Activated CD4-positive, alpha-beta T cell treated with anti-CD3 and anti-CD28 coated beads, Interleukin-2, Interleukin-6, amounts not matched to agents 100 ng/mL and 50 ng/mL, durations not matched to agents 16 hours and 8 hours (primary cell): ENCODE data around the gene TKTL1.
"Not testable (repeated sequence)": the region's sequence is repeated elsewhere in the genome, so short reads cannot be mapped to it uniquely, and the experiment has no call there.

Experiments
- DNase-seq: peaks from one replicate; pipeline ENCODE4 v3.0.0-alpha.2; 2020

The TKTL1 gene

DNA sequence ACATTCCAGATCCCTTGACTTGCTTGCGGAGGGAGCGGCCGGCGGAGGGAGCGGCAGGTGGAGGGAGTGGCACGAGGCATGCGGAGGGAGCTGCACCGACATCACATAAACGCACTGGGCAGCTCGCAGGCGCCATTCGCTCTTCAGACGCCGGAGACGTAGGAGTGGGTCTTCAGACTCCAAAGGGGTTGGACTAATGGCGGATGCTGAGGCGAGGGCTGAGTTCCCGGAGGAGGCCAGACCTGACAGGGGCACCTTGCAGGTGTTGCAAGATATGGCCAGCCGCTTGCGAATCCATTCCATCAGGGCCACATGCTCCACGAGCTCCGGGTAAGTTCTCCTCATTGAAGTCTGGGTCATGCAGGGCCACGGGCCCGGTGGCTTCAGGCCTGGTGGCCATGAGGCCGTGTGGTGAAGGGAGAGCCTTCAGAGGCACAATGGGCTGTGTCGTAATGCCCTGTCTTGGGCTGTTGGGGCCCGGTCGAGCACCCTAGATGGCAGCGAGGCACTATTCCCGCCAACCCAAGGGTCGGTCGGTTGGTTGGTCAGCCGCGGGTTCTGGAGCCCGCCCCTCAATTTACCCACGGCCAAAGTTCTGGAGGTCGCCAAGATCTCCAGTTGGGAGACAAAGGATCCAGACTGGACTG lies at the start of gene TKTL1:
Gene TKTL1, plus strand, starts transcription at position 132 of the 647 bp plus-strand sequence. Its CDS starts 65 bp downstream, at position 197.
- DNase-seq = no peak

GRCh38 chrX:154247377-154248045 lies 48.1 kb upstream of the TKTL1 start:
- DNase-seq = not testable (repeated sequence)

GRCh38 chrX:154248076-154248475 lies 47.5 kb upstream of the TKTL1 start:
- not testable (repeated sequence) for DNase-seq

DNA sequence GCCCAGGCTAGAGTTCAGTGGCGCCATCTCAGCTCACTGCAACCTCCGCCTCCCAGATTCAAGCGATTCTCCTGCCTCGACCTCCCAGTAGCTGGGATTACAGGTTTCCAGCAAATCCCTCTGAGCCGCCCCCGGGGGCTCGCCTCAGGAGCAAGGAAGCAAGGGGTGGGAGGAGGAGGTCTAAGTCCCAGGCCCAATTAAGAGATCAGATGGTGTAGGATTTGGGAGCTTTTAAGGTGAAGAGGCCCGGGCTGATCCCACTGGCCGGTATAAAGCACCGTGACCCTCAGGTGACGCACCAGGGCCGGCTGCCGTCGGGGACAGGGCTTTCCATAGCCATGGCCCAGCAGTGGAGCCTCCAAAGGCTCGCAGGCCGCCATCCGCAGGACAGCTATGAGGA lies 38.3 kb upstream of the TKTL1 start, which contains the start of gene OPN1MW3:
Gene OPN1MW3, plus strand, starts transcription at position 301 of the 400 bp plus-strand sequence. Its CDS starts 38 bp downstream, at position 339.
- DNase-seq = not testable (repeated sequence)

DNA sequence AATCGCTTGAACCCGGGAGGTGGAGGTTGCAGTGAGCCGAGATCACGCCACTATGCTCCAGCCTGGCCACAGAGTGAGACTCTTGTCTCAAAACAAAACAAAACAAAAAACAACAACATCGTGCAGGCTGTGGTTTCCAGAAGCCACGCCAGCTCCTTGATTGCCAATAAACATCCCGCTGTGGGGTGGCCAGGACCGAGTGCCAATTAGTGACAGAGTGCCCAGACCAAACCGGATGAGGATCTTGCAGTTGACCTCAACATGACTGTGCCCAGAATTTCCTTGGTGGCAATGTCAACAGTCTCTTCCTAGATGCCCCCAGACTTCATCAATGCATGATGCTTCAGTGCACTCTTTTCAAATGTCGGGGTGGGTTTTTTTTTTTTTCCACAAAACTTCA lies 36.9 kb upstream of the TKTL1 start:
- not testable (repeated sequence) for DNase-seq

- DNase-seq = not testable (repeated sequence)
These were observed 32.5 kb upstream of the TKTL1 start for GRCh38 chrX:154263072-154263471.

DNA sequence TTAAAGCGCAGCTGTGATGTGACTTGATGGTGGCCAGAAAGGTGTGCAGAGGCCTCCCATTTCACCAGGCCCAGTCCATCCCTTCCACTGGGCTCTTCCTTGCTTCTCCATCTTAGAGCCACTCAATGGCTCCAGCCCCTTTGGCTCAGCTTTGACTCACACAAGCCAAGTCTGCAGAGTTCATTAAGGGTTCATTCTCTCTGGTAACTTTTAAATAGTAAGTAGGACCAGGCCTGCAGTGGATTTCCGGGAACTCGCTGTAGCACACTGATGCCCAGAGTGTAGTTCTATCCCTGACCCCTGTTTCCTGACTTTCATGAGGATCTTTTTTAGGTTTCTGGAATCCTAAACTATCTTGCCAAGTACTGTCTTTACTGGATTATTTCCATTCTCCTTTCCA lies 26.4 kb upstream of the TKTL1 start:
- not testable (repeated sequence) for DNase-seq

- DNase-seq = not testable (repeated sequence)
These were observed 10.9 kb upstream of the TKTL1 start for GRCh38 chrX:154284489-154285338.

- not testable (repeated sequence) for DNase-seq
These were observed 9.2 kb upstream of the TKTL1 start for GRCh38 chrX:154286406-154286805.

DNA sequence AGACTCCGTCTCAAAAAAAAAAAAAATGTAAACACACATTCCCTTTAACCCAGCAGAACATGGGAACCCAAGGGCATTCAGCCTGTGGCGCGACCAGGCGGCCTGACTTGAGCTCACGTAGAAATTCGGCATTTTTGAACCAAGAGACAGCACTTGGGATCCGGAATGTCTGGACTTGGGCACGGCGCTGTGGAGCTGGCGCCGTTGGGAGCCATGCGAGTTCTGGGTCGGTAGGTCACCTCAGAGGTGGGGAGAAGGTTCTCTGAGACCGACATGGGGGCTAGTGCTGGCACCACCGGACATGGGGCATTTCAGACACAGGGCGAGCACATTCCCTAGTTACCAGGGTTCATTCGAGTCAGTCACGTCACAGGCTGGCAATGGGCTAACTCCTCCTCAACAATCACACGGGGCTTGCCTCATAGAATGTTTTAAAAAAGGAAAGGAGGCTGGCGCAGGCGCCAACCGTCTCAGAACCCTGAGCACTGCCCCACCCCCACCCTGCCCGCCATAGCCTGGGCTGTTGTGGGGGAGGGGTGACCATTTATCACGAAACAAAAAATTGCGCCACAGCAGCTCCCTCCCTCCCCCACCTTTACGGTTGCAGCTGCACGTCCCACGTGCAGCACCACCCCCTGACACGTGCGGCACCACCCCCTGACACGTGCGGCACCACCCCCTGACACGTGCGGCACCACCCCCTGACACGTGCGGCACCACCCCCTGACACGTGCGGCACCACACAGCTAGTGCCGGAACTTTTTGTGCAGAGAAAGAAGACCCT lies 612 bp upstream of the TKTL1 start, which contains the start of gene TEX28:
Gene TEX28, minus strand, starts transcription at position 334 of the 784 bp plus-strand sequence. CDS start 3,007 bp downstream, outside the sequence.
- no peak for DNase-seq

DNA sequence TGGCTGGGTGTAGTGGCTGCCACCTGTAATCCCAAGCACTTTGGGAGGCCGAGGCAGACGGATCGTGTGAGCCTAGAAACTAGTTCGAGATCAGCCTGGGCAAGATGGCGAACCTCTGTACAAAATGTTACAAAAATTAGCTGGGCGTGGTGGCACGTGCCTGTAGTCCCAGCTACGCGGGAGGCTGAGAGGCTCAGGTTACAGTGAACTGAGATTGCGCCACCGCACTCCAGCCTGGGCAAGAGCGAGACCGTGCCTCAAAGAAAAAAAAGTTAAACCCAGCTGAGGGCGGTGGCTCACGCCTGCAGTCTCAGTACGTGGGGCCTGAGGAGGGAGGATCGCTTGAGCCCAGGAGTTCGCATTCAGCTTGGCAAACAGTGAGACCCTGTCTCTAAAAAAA lies 1.1 kb downstream of the TKTL1 start:
- no peak for DNase-seq

GRCh38 chrX:154298312-154298711 lies 2.7 kb downstream of the TKTL1 start:
- no peak for DNase-seq

GRCh38 chrX:154300816-154301215 lies 5.2 kb downstream of the TKTL1 start:
- DNase-seq = no peak

GRCh38 chrX:154302998-154303397 lies 7.4 kb downstream of the TKTL1 start:
- DNase-seq = not testable (repeated sequence)

- DNase-seq = no peak
These were observed 7.9 kb downstream of the TKTL1 start for GRCh38 chrX:154303476-154303875.

DNA sequence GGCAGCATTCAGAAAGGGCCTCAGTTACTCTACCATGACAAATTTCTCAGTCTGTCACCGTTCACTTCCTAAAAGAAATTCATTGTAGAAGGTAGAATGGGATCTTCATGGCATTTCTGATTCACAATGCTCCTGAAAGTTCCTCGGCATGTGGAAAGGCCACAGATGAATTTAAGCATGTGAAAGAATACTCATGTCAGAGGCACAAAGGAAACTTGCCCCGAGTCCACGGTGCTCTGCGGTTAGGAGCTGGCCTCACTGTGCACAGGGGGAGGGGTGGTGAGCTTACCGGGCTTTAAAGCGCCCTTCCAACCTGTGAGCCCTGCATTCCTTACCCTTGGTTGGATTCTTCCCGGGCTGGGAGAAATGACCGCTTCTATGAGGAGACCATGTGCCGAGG lies 9.3 kb downstream of the TKTL1 start:
- no peak for DNase-seq

DNA sequence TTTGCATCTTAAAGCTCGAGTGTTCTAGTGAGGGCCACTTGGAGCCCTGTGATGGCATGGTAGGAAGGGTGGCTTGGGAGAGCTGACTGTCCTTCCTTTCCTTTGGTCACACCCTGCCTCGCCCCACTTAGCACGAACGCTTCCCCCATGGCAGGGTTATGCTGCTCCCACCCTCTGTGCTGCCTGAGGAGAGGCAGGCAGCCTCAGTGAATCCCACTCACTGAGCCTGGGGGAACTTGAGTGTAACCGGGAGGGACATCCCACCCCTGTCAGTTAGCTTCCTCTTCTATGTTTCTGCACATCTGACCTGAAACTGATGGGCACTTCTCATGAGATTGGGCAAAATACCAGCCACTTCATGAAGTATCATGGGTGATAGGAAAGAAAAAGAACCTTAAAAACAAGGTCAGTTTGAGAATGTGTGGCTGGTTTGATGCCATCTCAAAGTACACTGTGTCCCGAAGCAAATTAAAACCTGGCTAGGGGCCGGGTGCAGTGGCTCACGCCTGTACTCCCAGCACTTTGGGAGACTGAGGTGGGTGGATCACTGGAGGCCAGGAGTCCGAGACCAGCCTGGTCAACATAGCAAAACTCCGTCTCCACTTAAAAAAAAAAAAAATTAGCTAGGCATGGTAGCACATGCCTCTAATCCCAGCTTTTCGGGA lies 10.1 kb downstream of the TKTL1 start:
- DNase-seq = no peak

DNA sequence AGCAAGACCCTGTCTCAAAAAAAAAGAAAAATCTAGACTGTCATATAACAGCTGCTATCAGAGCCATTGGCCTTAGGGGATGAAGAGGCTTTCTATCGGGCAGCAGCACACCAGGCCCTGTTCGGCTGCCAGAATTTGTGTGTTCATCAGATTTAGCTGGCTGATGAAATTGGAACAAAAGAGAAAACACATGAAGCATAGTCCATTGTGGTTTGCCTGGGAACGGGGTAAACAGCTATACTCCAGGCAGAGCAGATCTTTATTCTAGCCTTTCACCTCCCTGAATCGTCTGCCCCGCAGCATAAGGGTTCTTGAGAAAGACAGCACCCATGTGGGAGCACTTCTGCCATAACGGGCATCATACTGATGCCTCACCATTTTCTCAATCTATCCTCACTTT lies 11.6 kb downstream of the TKTL1 start:
- DNase-seq = no peak

- DNase-seq = peak; percentile 88
These were observed 12.7 kb downstream of the TKTL1 start for GRCh38 chrX:154308108-154308946.

DNA sequence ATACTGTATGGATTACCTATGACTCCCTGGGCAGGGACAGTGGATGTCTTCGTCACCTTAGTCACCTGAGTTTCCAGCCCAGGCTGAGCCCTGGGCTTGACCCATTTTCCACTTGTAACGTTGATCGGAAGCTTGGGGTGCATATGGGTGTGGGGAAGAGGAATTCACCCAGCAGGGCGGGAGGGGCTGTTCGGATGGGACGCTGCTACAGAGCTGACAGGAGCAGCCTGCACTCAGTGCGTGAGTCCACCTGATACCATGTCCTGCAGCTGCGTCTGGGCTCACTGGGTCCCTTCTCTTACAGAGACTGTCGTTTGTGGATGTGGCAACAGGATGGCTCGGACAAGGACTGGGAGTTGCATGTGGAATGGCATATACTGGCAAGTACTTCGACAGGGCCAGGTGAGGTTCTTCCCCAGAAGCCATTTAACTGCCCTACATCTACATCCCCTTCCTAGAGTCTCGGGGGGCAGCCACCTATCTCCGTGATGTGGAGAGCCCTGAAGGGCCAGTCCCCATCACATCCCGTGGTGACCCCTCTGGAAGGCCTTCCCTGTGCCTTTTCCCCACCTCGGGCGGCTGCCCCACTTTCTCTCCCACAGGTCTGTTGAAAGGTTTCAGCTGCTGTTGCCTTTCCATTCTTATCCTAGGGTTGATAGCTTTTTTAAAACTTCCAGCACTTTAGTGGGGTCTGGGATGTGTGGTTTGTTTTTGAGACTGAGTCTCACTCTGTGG lies 13.6 kb downstream of the TKTL1 start:
- DNase-seq = no peak
